GM12878 (cell line): ENCODE measurements around the gene RGS14. TPM values are rescaled to one million over a fixed set of nuclear protein-coding genes. Genes with fewer than 3 reads are reported as not detected.

Experiments used
- BACH1 ChIP-seq: fragments of 450-650 bp; IDR thresholded peaks from 2 replicates; pipeline ENCODE4 v1.6.1; 2017; ENCODE audit warnings: mild to moderate bottlenecking, borderline replicate concordance
- BHLHE40 ChIP-seq, 2 experiments: fragments of 450-650 bp in 1 of 2; IDR thresholded peaks; 2 replicates each; pipeline ENCODE4 v1.6.1; 2011 to 2017; ENCODE audit warnings: low read depth in 2 of 2, borderline replicate concordance in 1 of 2, improper control_type of control experiment in 1 of 2, low read length in 1 of 2, mild to moderate bottlenecking in 1 of 2
- CBX5 ChIP-seq: sonication (generic); IDR thresholded peaks from 2 replicates; pipeline ENCODE4 v1.6.1; 2016; ENCODE audit warnings: low read depth, moderate library complexity, mild to moderate bottlenecking, inconsistent platforms
- GABPA ChIP-seq: IDR thresholded peaks from 2 replicates; pipeline ENCODE4 v1.6.1; 2014; ENCODE audit warnings: antibody characterized with exemption, low read depth, mild to moderate bottlenecking, inconsistent platforms
- GATAD2B ChIP-seq: fragments of 450-650 bp; conservative IDR thresholded peaks from 2 replicates; pipeline ENCODE4 v1.6.1; 2017; ENCODE audit warnings: low read depth, mild to moderate bottlenecking, moderate library complexity
- HDAC2 ChIP-seq: fragments of 200-600 bp; sonication (generic); IDR thresholded peaks from 2 replicates; pipeline ENCODE4 v1.6.1; 2017
- IKZF1 ChIP-seq: fragments of 450-650 bp; conservative IDR thresholded peaks from 2 replicates; pipeline ENCODE4 v1.6.1; 2017; ENCODE audit warnings: antibody characterized with exemption, mild to moderate bottlenecking
- JUNB ChIP-seq: IDR thresholded peaks from 2 replicates; pipeline ENCODE4 v1.6.1; 2016; ENCODE audit warnings: antibody characterized with exemption, mild to moderate bottlenecking
- POLR2A ChIP-seq: IDR thresholded peaks from 2 replicates; pipeline ENCODE4 v1.6.1; 2011; ENCODE audit warnings: low read depth, mild to moderate bottlenecking, low read length
- POU2F2 ChIP-seq: IDR thresholded peaks from 3 replicates; pipeline ENCODE4 v1.6.1; 2011; ENCODE audit warnings: low read depth, mild to moderate bottlenecking, low read length, borderline replicate concordance
- RB1 ChIP-seq: fragments of 450-650 bp; formaldehyde crosslinking; IDR thresholded peaks from 2 replicates; pipeline ENCODE4 v1.6.1; 2017; ENCODE audit warnings: mild to moderate bottlenecking, borderline replicate concordance
- RUNX3 ChIP-seq: IDR thresholded peaks from 2 replicates; pipeline ENCODE4 v1.6.1; 2012; ENCODE audit warnings: low read length, inconsistent platforms
- SMARCA5 ChIP-seq: fragments of 450-650 bp; IDR thresholded peaks from 2 replicates; pipeline ENCODE4 v1.6.1; 2017; ENCODE audit warnings: mild to moderate bottlenecking
- SPI1 ChIP-seq: IDR thresholded peaks from 2 replicates; pipeline ENCODE4 v1.6.1; 2011; ENCODE audit warnings: low read depth, mild to moderate bottlenecking, low read length, moderate library complexity, borderline replicate concordance; ENCODE audit not compliant: insufficient read depth
- SUPT20H ChIP-seq: IDR thresholded peaks from 2 replicates; pipeline ENCODE4 v1.6.1; 2011; ENCODE audit warnings: low read depth, mild to moderate bottlenecking, low read length, moderate library complexity, borderline replicate concordance; ENCODE audit not compliant: control insufficient read depth
- TBL1XR1 ChIP-seq: IDR thresholded peaks from 2 replicates; pipeline ENCODE4 v1.6.1; 2012; ENCODE audit warnings: low read depth, low read length, improper control_type of control experiment
- TCF12 ChIP-seq: IDR thresholded peaks from 2 replicates; pipeline ENCODE4 v1.6.1; 2011; ENCODE audit warnings: low read depth, mild to moderate bottlenecking, low read length
- ZNF24 ChIP-seq: fragments of 450-650 bp; IDR thresholded peaks from 2 replicates; pipeline ENCODE4 v1.6.1; 2017; ENCODE audit warnings: antibody characterized with exemption, mild to moderate bottlenecking
- ZNF384 ChIP-seq: IDR thresholded peaks from 2 replicates; pipeline ENCODE4 v1.6.1; 2012; ENCODE audit warnings: low read depth, mild to moderate bottlenecking, low read length, improper control_type of control experiment, borderline replicate concordance
- ZNF622 ChIP-seq: fragments of 450-650 bp; IDR thresholded peaks from 2 replicates; pipeline ENCODE4 v1.6.1; 2017; ENCODE audit warnings: mild to moderate bottlenecking, inconsistent platforms
- polyA plus RNA-seq, 11 experiments: library from polyadenylated mRNA; depleted of rRNA in 4 of 11; unstranded in 6 of 11; stranded (reverse) in 5 of 11; fragments of >200 nt; fragmentation: Nextera tagmentation in 4 of 11; fragmentation: Illumina TruSeq in 1 of 11; extraction: Ambion mirVana in 4 of 11; extraction: Trizol in 1 of 11; gene quantifications; 1 replicate in 1 of 11; 2 replicates in 10 of 11; pipeline versions ENCODE4 v1.2.1 to v1.2.3, GENCODE V29; 2011 to 2016; ENCODE audit warnings: inconsistent platforms in 2 of 11, missing spikeins in 2 of 11, low read depth in 1 of 11
- total RNA-seq, 4 experiments: library from RNA; depleted of rRNA in 3 of 4; stranded (reverse); fragments of >200 nt in 3 of 4; fragmentation: Illumina TruSeq in 1 of 4; extraction: Trizol in 1 of 4; gene quantifications; 2 replicates each; pipeline versions ENCODE4 v1.2.1 to v1.2.3, GENCODE V29; 2013 to 2021
- TF ChIP-seq, protein P1 (sequence below): fragments of 450-650 bp; IDR thresholded peaks from 2 replicates; pipeline ENCODE4 v1.6.1; 2017; ENCODE audit warnings: mild to moderate bottlenecking
- TF ChIP-seq, protein P2 (sequence below): fragments of 450-650 bp; IDR thresholded peaks from 2 replicates; pipeline ENCODE4 v1.6.1; 2016; ENCODE audit warnings: mild to moderate bottlenecking
- TF ChIP-seq, protein P3 (sequence below): fragments of 150-350 bp; IDR thresholded peaks from 2 replicates; pipeline ENCODE4 v1.6.1; 2014; ENCODE audit warnings: mild to moderate bottlenecking, low read depth, low read length
- TF ChIP-seq, protein P4 (sequence below): fragments of 450-650 bp; conservative IDR thresholded peaks from 2 replicates; pipeline ENCODE4 v1.6.1; 2017; ENCODE audit warnings: mild to moderate bottlenecking, moderate library complexity

Gene RGS14
- total and polyA plus RNA-seq, 10 of the 15 experiments (the other 5 are each of a cell fraction or from before 2014, with no cell fraction given) = 0.19 to 88.7 (median 54.8) TPM

DNA sequence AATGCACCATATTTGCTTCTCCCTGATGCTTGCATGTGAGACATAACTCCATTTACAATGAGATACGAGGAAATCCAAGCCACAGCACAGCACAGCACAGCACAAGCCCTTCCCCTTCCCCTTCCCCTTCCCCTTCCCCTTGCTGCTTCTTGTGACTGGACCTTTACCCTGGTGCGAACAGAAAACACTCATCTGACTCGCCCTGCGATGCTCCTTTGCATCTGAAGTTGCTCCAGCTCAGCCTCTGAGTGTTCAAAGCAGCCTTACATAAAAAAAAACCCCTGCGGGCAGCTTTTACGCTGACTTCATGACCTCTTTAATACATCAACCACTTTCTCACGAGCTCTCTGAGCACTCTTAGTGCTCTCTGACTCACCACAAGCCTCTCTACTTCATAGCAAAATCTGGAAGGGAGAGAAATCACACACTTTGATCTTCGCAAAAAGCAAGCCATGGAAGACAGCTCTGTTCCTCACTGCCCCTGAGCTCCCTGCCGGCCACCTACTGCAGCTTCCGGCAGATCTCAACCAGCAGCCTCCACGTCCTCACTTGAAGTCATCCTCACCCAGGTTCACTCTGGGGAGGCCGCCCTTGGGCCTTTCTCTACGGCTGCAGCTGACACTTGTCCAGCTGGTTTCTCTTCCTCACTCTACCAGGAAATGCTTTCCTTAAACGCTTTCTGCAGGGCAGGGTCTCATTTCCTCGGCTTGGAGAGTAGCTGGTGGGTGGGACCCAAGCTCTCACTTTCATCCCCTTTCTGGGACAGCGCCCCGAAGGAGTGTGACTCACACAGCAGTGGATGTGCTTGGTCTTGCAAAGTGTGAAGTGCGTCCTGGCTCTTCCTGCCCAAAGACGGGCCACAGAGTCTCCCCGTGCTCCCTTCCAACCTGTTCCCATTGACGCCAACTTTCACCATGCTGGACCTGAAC lies 31.8 kb downstream of the RGS14 start (continued):
- TF ChIP-seq BHLHE40 (IDR thresholded peaks at IDR 0.05; ENCODE audit: borderline replicate concordance in 1 of 2, low read depth in 2 of 2, low read length in 1 of 2) (peak in 1 of 2 experiments; percentile 61; a peak in 2 of 4 replicates), ZNF622 (0 out of 2 replicates have a peak, but pooled peaks have one; percentile 4), HDAC2 (no peak), RB1 (no peak), POLR2A (no peak; the same call in 1 of the 2 replicates), GABPA (no peak), GATAD2B (peak; percentile 42; the same call in 1 of the 2 replicates), BACH1 (no peak), IKZF1 (peak; percentile 47), ZNF384 (no peak), RUNX3 (peak; percentile 71), ZNF24 (no peak), SUPT20H (no peak), SMARCA5 (peak; percentile 20; the same call in 1 of the 2 replicates), TBL1XR1 (0 out of 2 replicates have a peak, but pooled peaks have one; percentile 28), POU2F2 (no peak), SPI1 (peak; percentile 76), CBX5 (no peak), TCF12 (peak; percentile 61; the same call in 1 of the 2 replicates), JUNB (peak; percentile 42; the same call in 1 of the 2 replicates)
- TF ChIP-seq, protein P1, sequence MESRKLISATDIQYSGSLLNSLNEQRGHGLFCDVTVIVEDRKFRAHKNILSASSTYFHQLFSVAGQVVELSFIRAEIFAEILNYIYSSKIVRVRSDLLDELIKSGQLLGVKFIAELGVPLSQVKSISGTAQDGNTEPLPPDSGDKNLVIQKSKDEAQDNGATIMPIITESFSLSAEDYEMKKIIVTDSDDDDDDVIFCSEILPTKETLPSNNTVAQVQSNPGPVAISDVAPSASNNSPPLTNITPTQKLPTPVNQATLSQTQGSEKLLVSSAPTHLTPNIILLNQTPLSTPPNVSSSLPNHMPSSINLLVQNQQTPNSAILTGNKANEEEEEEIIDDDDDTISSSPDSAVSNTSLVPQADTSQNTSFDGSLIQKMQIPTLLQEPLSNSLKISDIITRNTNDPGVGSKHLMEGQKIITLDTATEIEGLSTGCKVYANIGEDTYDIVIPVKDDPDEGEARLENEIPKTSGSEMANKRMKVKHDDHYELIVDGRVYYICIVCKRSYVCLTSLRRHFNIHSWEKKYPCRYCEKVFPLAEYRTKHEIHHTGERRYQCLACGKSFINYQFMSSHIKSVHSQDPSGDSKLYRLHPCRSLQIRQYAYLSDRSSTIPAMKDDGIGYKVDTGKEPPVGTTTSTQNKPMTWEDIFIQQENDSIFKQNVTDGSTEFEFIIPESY = no peak
- TF ChIP-seq, protein P2, sequence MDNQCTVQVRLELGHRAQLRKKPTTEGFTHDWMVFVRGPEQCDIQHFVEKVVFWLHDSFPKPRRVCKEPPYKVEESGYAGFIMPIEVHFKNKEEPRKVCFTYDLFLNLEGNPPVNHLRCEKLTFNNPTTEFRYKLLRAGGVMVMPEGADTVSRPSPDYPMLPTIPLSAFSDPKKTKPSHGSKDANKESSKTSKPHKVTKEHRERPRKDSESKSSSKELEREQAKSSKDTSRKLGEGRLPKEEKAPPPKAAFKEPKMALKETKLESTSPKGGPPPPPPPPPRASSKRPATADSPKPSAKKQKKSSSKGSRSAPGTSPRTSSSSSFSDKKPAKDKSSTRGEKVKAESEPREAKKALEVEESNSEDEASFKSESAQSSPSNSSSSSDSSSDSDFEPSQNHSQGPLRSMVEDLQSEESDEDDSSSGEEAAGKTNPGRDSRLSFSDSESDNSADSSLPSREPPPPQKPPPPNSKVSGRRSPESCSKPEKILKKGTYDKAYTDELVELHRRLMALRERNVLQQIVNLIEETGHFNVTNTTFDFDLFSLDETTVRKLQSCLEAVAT = no peak
- TF ChIP-seq, protein P3, sequence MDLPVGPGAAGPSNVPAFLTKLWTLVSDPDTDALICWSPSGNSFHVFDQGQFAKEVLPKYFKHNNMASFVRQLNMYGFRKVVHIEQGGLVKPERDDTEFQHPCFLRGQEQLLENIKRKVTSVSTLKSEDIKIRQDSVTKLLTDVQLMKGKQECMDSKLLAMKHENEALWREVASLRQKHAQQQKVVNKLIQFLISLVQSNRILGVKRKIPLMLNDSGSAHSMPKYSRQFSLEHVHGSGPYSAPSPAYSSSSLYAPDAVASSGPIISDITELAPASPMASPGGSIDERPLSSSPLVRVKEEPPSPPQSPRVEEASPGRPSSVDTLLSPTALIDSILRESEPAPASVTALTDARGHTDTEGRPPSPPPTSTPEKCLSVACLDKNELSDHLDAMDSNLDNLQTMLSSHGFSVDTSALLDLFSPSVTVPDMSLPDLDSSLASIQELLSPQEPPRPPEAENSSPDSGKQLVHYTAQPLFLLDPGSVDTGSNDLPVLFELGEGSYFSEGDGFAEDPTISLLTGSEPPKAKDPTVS = no peak
- TF ChIP-seq, protein P4, sequence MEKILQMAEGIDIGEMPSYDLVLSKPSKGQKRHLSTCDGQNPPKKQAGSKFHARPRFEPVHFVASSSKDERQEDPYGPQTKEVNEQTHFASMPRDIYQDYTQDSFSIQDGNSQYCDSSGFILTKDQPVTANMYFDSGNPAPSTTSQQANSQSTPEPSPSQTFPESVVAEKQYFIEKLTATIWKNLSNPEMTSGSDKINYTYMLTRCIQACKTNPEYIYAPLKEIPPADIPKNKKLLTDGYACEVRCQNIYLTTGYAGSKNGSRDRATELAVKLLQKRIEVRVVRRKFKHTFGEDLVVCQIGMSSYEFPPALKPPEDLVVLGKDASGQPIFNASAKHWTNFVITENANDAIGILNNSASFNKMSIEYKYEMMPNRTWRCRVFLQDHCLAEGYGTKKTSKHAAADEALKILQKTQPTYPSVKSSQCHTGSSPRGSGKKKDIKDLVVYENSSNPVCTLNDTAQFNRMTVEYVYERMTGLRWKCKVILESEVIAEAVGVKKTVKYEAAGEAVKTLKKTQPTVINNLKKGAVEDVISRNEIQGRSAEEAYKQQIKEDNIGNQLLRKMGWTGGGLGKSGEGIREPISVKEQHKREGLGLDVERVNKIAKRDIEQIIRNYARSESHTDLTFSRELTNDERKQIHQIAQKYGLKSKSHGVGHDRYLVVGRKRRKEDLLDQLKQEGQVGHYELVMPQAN = peak; percentile 52; the same call in 1 of the 2 replicates
